HepG2 (cell line): ENCODE data around the gene SP3. TPM values are rescaled to one million over a fixed set of nuclear protein-coding genes. Genes with fewer than 3 reads are reported as not detected.

Experiments used
- ARNT2 ChIP-seq: sonication (generic); formaldehyde crosslinking; IDR thresholded peaks from 2 replicates; pipeline ENCODE4 v1.8.0; 2022; ENCODE audit warnings: mild to moderate bottlenecking, low read depth, missing genetic modification reagents, moderate library complexity
- ELF1 ChIP-seq: sonication (generic); formaldehyde crosslinking; IDR thresholded peaks from 2 replicates; pipeline ENCODE4 v1.4.0; 2020; ENCODE audit warnings: missing genetic modification reagents
- FOXO1 ChIP-seq: sonication (generic); formaldehyde crosslinking; IDR thresholded peaks from 2 replicates; pipeline ENCODE4 v1.4.0; 2020; ENCODE audit warnings: missing genetic modification reagents
- HNRNPL ChIP-seq: fragments of 200-400 bp; formaldehyde crosslinking; IDR thresholded peaks from 2 replicates; pipeline ENCODE4 v1.6.1; 2017; ENCODE audit warnings: mild to moderate bottlenecking, low read depth, low read length
- IRX3 ChIP-seq: sonication (generic); formaldehyde crosslinking; IDR thresholded peaks from 2 replicates; pipeline ENCODE4 v1.8.1; 2023; ENCODE audit warnings: mild to moderate bottlenecking, low read depth, missing genetic modification reagents, borderline replicate concordance
- JUNB ChIP-seq: sonication (generic); formaldehyde crosslinking; IDR thresholded peaks from 2 replicates; pipeline ENCODE4 v1.8.0; 2022; ENCODE audit warnings: missing genetic modification reagents, mild to moderate bottlenecking, borderline replicate concordance
- MBD4 ChIP-seq: IDR thresholded peaks from 2 replicates; pipeline ENCODE4 v1.6.1; 2012; ENCODE audit warnings: low read length, inconsistent platforms, borderline replicate concordance
- MEF2D ChIP-seq: sonication (generic); formaldehyde crosslinking; IDR thresholded peaks from 2 replicates; pipeline ENCODE4 v1.5.1; 2020; ENCODE audit warnings: mild to moderate bottlenecking, missing genetic modification reagents
- POGZ ChIP-seq: sonication (generic); formaldehyde crosslinking; IDR thresholded peaks from 2 replicates; pipeline ENCODE4 v1.4.0; 2020; ENCODE audit warnings: mild to moderate bottlenecking, missing genetic modification reagents
- RCOR2 ChIP-seq: IDR thresholded peaks from 2 replicates; pipeline ENCODE4 v1.6.1; 2016; ENCODE audit warnings: missing biosample characterization, missing genetic modification reagents
- REXO4 ChIP-seq: sonication (generic); formaldehyde crosslinking; IDR thresholded peaks from 2 replicates; pipeline ENCODE4 v1.8.0; 2022; ENCODE audit warnings: missing genetic modification reagents, mild to moderate bottlenecking, borderline replicate concordance
- SMAD3 ChIP-seq: sonication (generic); formaldehyde crosslinking; IDR thresholded peaks from 2 replicates; pipeline ENCODE4 v1.4.0; 2020; ENCODE audit warnings: missing genetic modification reagents
- TAF15 ChIP-seq: fragments of 200-400 bp; formaldehyde crosslinking; IDR thresholded peaks from one replicate; pipeline ENCODE4 v1.6.1; 2018; ENCODE audit warnings: mild to moderate bottlenecking, low read depth, low read length; ENCODE audit not compliant: poor library complexity, severe bottlenecking
- ZBTB21 ChIP-seq: sonication (generic); formaldehyde crosslinking; IDR thresholded peaks from 2 replicates; pipeline ENCODE4 v1.4.0; 2020; ENCODE audit warnings: missing genetic modification reagents
- ZNF331 ChIP-seq: sonication (generic); formaldehyde crosslinking; IDR thresholded peaks from 2 replicates; pipeline ENCODE4 v1.4.0; 2020; ENCODE audit warnings: missing genetic modification reagents
- ZNF552 ChIP-seq: sonication (generic); formaldehyde crosslinking; IDR thresholded peaks from 2 replicates; pipeline ENCODE4 v1.9.0; 2022; ENCODE audit warnings: missing genetic modification reagents, mild to moderate bottlenecking, borderline replicate concordance
- ZNF674 ChIP-seq: sonication (generic); formaldehyde crosslinking; IDR thresholded peaks from 2 replicates; pipeline ENCODE4 v1.5.0; 2020; ENCODE audit warnings: low read depth, mild to moderate bottlenecking, missing genetic modification reagents
- ZNF737 ChIP-seq: sonication (generic); formaldehyde crosslinking; IDR thresholded peaks from 2 replicates; pipeline ENCODE4 v1.5.0; 2020; ENCODE audit warnings: missing genetic modification reagents, mild to moderate bottlenecking, borderline replicate concordance
- ZNF841 ChIP-seq: sonication (generic); formaldehyde crosslinking; IDR thresholded peaks from 2 replicates; pipeline ENCODE4 v1.8.1; 2023; ENCODE audit warnings: missing genetic modification reagents, borderline replicate concordance
- ZNF891 ChIP-seq: sonication (generic); formaldehyde crosslinking; IDR thresholded peaks from 2 replicates; pipeline ENCODE4 v1.5.0; 2020; ENCODE audit warnings: mild to moderate bottlenecking, missing genetic modification reagents
- ZSCAN12 ChIP-seq: sonication (generic); formaldehyde crosslinking; IDR thresholded peaks from 2 replicates; pipeline ENCODE4 v1.9.0; 2021; ENCODE audit warnings: mild to moderate bottlenecking, missing genetic modification reagents
- polyA plus RNA-seq, 8 experiments: library from polyadenylated mRNA; depleted of rRNA in 3 of 8; stranded (reverse) in 7 of 8; unstranded in 1 of 8; fragments of >200 nt; fragmentation: Illumina TruSeq in 4 of 8; extraction: Trizol in 4 of 8; gene quantifications; 2 replicates each; pipeline versions ENCODE4 v1.2.1 to v1.2.3, GENCODE V29; 2011 to 2016; ENCODE audit warnings: low read depth in 4 of 8, missing spikeins in 1 of 8, mixed read lengths in 1 of 8; ENCODE audit not compliant: insufficient read depth in 1 of 8
- total RNA-seq, 5 experiments: library from RNA; depleted of rRNA; stranded (reverse); fragments of >200 nt; fragmentation: Illumina TruSeq; extraction: Trizol; gene quantifications; 2 replicates each; pipeline ENCODE4 v1.2.3, GENCODE V29; 2016; ENCODE audit warnings: low read depth in 1 of 5
- TF ChIP-seq, protein P1 (sequence below): sonication (generic); formaldehyde crosslinking; IDR thresholded peaks from 2 replicates; pipeline ENCODE4 v1.4.0; 2020; ENCODE audit warnings: mild to moderate bottlenecking, missing genetic modification reagents
- TF ChIP-seq, protein P2 (sequence below): sonication (generic); formaldehyde crosslinking; IDR thresholded peaks from 2 replicates; pipeline ENCODE4 v1.5.0; 2020; ENCODE audit warnings: missing genetic modification reagents, mild to moderate bottlenecking, borderline replicate concordance
- TF ChIP-seq, protein P3 (sequence below): IDR thresholded peaks from 2 replicates; pipeline ENCODE4 v1.6.1; 2016; ENCODE audit warnings: missing biosample characterization, missing genetic modification reagents, low read depth
- TF ChIP-seq, protein P4 (sequence below), 2 experiments: sonication (generic) in 1 of 2; formaldehyde crosslinking in 1 of 2; IDR thresholded peaks; 2 replicates each; pipeline versions ENCODE4 v1.4.0 to v1.6.1; 2018 to 2020; ENCODE audit warnings: missing genetic modification reagents in 2 of 2, borderline replicate concordance in 1 of 2, low read depth in 1 of 2, mild to moderate bottlenecking in 1 of 2, missing biosample characterization in 1 of 2

SP3 gene
- total and polyA plus RNA-seq, 2 of the 13 experiments (the other 11 are each of a cell fraction or from before 2014, with no cell fraction given), result 57.3 to 132 TPM

DNA sequence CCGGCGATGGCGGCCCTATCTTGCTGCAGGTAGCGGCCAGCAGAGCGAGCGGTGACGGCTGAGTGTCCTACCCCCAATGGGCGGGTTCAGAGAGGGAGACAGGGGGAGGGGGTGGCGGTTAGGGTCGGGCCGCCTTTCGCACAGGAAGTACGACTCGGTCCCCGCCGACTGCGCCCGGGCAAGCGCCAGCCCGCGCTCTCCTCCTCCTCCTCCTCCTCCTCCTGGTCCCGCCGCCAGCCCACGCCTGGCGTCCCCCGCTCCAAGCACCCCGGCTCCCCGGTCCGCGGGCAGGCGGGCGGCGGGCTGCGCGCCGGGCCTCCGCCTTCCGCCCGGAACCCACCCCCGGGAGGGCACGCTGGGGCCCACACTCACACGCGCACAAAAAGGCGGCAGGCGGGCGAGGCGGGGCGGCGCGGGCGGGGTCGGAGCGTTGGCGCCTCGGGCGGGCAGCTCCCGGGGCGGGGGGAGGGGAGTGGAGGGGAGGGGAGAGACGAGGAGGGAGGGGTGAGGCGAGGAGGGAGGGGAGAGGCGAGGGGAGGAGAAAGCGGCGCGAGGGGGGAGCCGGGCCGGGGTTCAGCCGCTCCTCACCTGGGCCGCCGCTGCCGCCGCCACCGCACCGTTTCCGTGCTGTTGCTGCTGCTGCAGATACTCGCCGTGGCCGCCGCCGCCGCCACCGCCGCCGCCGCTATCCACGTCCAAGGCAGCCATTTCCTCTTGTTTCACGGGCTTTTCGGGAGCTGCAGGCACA is 1.2 kb downstream of the SP3 start (continued):
- TF ChIP-seq, protein P1, sequence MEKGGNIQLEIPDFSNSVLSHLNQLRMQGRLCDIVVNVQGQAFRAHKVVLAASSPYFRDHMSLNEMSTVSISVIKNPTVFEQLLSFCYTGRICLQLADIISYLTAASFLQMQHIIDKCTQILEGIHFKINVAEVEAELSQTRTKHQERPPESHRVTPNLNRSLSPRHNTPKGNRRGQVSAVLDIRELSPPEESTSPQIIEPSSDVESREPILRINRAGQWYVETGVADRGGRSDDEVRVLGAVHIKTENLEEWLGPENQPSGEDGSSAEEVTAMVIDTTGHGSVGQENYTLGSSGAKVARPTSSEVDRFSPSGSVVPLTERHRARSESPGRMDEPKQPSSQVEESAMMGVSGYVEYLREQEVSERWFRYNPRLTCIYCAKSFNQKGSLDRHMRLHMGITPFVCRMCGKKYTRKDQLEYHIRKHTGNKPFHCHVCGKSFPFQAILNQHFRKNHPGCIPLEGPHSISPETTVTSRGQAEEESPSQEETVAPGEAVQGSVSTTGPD (CRISPR knock-in tag), result no peak
- TF ChIP-seq ZNF891 (CRISPR knock-in tag), result peak; percentile 47; the same call in 1 of the 2 replicates
- TF ChIP-seq ELF1 (CRISPR knock-in tag), result no peak
- TF ChIP-seq, protein P2, sequence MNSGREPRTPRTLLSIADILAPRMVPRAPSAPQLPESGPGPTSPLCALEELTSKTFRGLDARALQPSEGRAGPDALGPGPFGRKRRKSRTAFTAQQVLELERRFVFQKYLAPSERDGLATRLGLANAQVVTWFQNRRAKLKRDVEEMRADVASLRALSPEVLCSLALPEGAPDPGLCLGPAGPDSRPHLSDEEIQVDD (CRISPR knock-in tag), result no peak
- no peak for TF ChIP-seq ZNF737
- TF ChIP-seq IRX3 (CRISPR knock-in tag), result peak; percentile 89; the same call in 1 of the 2 replicates
- peak; percentile 84 for TF ChIP-seq ZNF841 (CRISPR knock-in tag)
- TF ChIP-seq REXO4 (CRISPR knock-in tag), result peak; percentile 74; the same call in 1 of the 2 replicates
- peak; percentile 87; the same call in 1 of the 2 replicates for TF ChIP-seq ZSCAN12 (CRISPR knock-in tag)
- no peak; the same call in 1 of the 2 replicates for TF ChIP-seq POGZ (CRISPR knock-in tag)
- TF ChIP-seq RCOR2, result no peak
- TF ChIP-seq ZBTB21 (CRISPR knock-in tag), result no peak
- no peak for TF ChIP-seq SMAD3 (CRISPR knock-in tag)
- peak; percentile 98 for TF ChIP-seq ARNT2 (CRISPR knock-in tag)
- no peak for TF ChIP-seq MBD4
- TF ChIP-seq HNRNPL, result no peak
- TF ChIP-seq, protein P3, sequence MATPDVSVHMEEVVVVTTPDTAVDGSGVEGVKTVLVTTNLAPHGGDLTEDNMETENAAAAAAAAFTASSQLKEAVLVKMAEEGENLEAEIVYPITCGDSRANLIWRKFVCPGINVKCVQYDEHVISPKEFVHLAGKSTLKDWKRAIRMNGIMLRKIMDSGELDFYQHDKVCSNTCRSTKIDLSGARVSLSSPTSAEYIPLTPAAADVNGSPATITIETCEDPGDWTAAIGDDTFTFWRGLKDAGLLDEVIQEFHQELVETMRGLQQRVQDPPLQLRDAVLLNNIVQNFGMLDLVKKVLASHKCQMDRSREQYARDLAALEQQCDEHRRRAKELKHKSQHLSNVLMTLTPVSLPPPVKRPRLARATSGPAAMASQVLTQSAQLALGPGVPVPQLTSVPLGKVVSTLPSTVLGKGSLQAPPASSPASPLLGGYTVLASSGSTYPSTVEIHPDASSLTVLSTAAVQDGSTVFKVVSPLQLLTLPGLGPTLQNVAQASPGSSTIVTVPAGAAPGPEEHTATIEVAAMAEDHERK (CRISPR knock-in tag), result 0 out of 2 replicates have a peak, but pooled peaks have one; percentile 49
- TF ChIP-seq ZNF674 (CRISPR knock-in tag), result peak; percentile 92; the same call in 1 of the 2 replicates
- TF ChIP-seq MEF2D (CRISPR knock-in tag), result no peak
- TF ChIP-seq JUNB (CRISPR knock-in tag), result no peak
- peak; percentile 31; the same call in 1 of the 2 replicates for TF ChIP-seq FOXO1 (CRISPR knock-in tag)
- TF ChIP-seq, protein P4, sequence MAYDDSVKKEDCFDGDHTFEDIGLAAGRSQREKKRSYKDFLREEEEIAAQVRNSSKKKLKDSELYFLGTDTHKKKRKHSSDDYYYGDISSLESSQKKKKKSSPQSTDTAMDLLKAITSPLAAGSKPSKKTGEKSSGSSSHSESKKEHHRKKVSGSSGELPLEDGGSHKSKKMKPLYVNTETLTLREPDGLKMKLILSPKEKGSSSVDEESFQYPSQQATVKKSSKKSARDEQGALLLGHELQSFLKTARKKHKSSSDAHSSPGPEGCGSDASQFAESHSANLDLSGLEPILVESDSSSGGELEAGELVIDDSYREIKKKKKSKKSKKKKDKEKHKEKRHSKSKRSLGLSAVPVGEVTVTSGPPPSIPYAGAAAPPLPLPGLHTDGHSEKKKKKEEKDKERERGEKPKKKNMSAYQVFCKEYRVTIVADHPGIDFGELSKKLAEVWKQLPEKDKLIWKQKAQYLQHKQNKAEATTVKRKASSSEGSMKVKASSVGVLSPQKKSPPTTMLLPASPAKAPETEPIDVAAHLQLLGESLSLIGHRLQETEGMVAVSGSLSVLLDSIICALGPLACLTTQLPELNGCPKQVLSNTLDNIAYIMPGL (CRISPR knock-in tag; IDR thresholded peaks at IDR 0.05; ENCODE audit: borderline replicate concordance in 1 of 2, low read depth in 1 of 2), result peak; percentile 7 to 16; a peak in 1 of 4 replicates
- peak; percentile 41; the same call in 1 of the 2 replicates for TF ChIP-seq ZNF331 (CRISPR knock-in tag)
- no peak for TF ChIP-seq ZNF552 (CRISPR knock-in tag)
- peak; percentile 48 for TF ChIP-seq TAF15
